A673 (cell line): ENCODE measurements around the gene LMTK2. TPM values are rescaled to one million over a fixed set of nuclear protein-coding genes. Genes with fewer than 3 reads are reported as not detected.
A peak's percentile ranks its signal among the peaks of the same experiment; 100 is the strongest.

Source experiments
- BruUV-seq: library from RNA; stranded (reverse); fragments of 400-500 nt; replicated peaks from 2 replicates; lab custom pipeline; 2021; lab: Mats Ljungman, UMichigan
- CTCF ChIA-PET: fragments of 300-600 bp; sonication (Branson Sonifier 250); formaldehyde crosslinking; loops from one replicate; lab custom pipeline; 2022; ENCODE audit warnings: antibody characterized with exemption; lab: Charles Lee
- POLR2A ChIA-PET: fragments of 300-600 bp; sonication (Branson Sonifier 250); formaldehyde crosslinking; loops from one replicate; lab custom pipeline; 2022; ENCODE audit warnings: antibody characterized with exemption; ENCODE audit not compliant: low non-redundant PET; lab: Charles Lee
- DNase-seq: peaks from one replicate; pipeline ENCODE4 v3.0.0-alpha.2; 2015; ENCODE audit warnings: low spot score
- H3K27ac ChIP-seq: fragments of 200-600 bp; sonication (generic); 2 replicates; pipeline ENCODE4 v1.5.1; 2016; ENCODE audit warnings: mixed run types, low read depth, mild to moderate bottlenecking, mixed read lengths, antibody characterized with exemption, low read length; ENCODE audit not compliant: poor library complexity, severe bottlenecking
- H3K27me3 ChIP-seq: fragments of 200-600 bp; sonication (generic); replicated peaks from 2 replicates; pipeline ENCODE4 v1.6.1; 2017; ENCODE audit warnings: mixed run types, low read depth, mild to moderate bottlenecking, mixed read lengths, antibody characterized with exemption, low read length; ENCODE audit not compliant: insufficient read depth, poor library complexity
- H3K36me3 ChIP-seq: fragments of 200-600 bp; sonication (generic); 2 replicates; pipeline ENCODE4 v1.6.1; 2016; ENCODE audit warnings: mixed run types, mild to moderate bottlenecking, mixed read lengths, antibody characterized with exemption, low read length; ENCODE audit not compliant: insufficient read depth, poor library complexity, severe bottlenecking
- H3K4me1 ChIP-seq: fragments of 200-600 bp; sonication (generic); 2 replicates; pipeline ENCODE4 v1.6.1; 2017; ENCODE audit warnings: mixed run types, mild to moderate bottlenecking, mixed read lengths, antibody characterized with exemption, low read length; ENCODE audit not compliant: insufficient read depth, poor library complexity, severe bottlenecking
- H3K4me3 ChIP-seq: fragments of 200-600 bp; sonication (generic); 2 replicates; pipeline ENCODE4 v1.5.1; 2016; ENCODE audit warnings: low read depth, mixed run types, mild to moderate bottlenecking, mixed read lengths, low read length; ENCODE audit not compliant: poor library complexity, severe bottlenecking
- H3K9me3 ChIP-seq: fragments of 200-600 bp; sonication (generic); 2 replicates; pipeline ENCODE4 v1.6.1; 2016; ENCODE audit warnings: mixed run types, low read depth, mild to moderate bottlenecking, mixed read lengths, antibody characterized with exemption, low read length; ENCODE audit not compliant: poor library complexity, severe bottlenecking
- CTCF ChIP-seq: fragments of 300-800, 200-600 bp; sonication (generic); conservative IDR thresholded peaks from 2 replicates; pipeline ENCODE4 v1.5.1; 2017; ENCODE audit warnings: low read depth, mild to moderate bottlenecking, antibody characterized with exemption, low read length, moderate library complexity, mixed read lengths
- EZH2 ChIP-seq: fragments of 200-600 bp; sonication (generic); IDR thresholded peaks from 2 replicates; pipeline ENCODE4 v1.6.1; 2017; ENCODE audit warnings: borderline replicate concordance, low read depth, mild to moderate bottlenecking, mixed read lengths, antibody characterized with exemption, low read length; ENCODE audit not compliant: poor library complexity, severe bottlenecking
- intact Hi-C: fragments of 100-400 bp; cut with micrococcal nuclease; formaldehyde crosslinking; loops from one replicate; pipeline ENCODE4 v1.10.0; 2022; ENCODE audit not compliant: unreplicated experiment
- total RNA-seq: library from RNA; stranded (reverse); gene quantifications from 2 replicates; pipeline ENCODE4 v1.2.3, GENCODE V29; 2021

LMTK2 gene
- total RNA-seq, 1 experiment from 2014 or later = 20.6 TPM

GRCh38 chr7:98167653-98168052, 61.0 kb downstream of the LMTK2 start:
- POLR2A ChIA-PET = no interaction called here
- DNase-seq = no peak

GRCh38 chr7:98168181-98168903, 61.7 kb downstream of the LMTK2 start:
- TF ChIP-seq CTCF (peak; percentile 84), EZH2 (no peak)
- no peaks in the 10 kb centered on the region for H3K9me3 ChIP-seq
- CTCF ChIA-PET = interaction anchor here (0.6 to 4.3 kb wide), 7 partner anchors 9 to 151 kb away, joined by 3 to 86 read pairs (median 4); no protein-coding TSS in a partner anchor
- no peaks in the 10 kb centered on the region for H3K4me1 ChIP-seq
- intact Hi-C loops = loop anchor here (1.0 kb wide), 2 partner anchors 62 to 147 kb away; partner anchors contain the start of gene LMTK2
- DNase-seq = peak; percentile 52
- no peaks in the 10 kb centered on the region for H3K27me3 ChIP-seq
- no TSS peak for BruUV-seq
- POLR2A ChIA-PET = no interaction called here
- no peaks in the 10 kb centered on the region for H3K36me3 ChIP-seq
- no peak overlapping the region for H3K4me3 ChIP-seq
- H3K27ac ChIP-seq = no peak overlapping the region

More at GRCh38 chr7:98167653-98168052, 61.0 kb downstream of the LMTK2 start:
- Histone ChIP-seq H3K36me3 (no peaks in the 10 kb centered on the region), H3K27me3 (no peaks in the 10 kb centered on the region), H3K27ac (no peak overlapping the region), H3K9me3 (no peaks in the 10 kb centered on the region), H3K4me1 (no peaks in the 10 kb centered on the region), H3K4me3 (no peak overlapping the region)
- no TSS peak for BruUV-seq
- TF ChIP-seq CTCF (no peak), EZH2 (no peak)
- intact Hi-C loops = loop anchor here (1.0 kb wide), 2 partner anchors 61 to 146 kb away; partner anchors contain the start of gene LMTK2
- CTCF ChIA-PET = interaction anchor here (4.3 kb wide), 1 partner anchor 145 kb away, joined by 86 read pairs; no protein-coding TSS in a partner anchor

- Histone ChIP-seq H3K4me3 (no peak overlapping the region), H3K9me3 (no peaks in the 10 kb centered on the region), H3K4me1 (no peaks in the 10 kb centered on the region), H3K36me3 (no peaks in the 10 kb centered on the region), H3K27me3 (no peaks in the 10 kb centered on the region), H3K27ac (no peak overlapping the region)
- CTCF ChIA-PET = interaction anchor here (0.6 to 4.3 kb wide), 7 partner anchors 9 to 151 kb away, joined by 3 to 86 read pairs (median 4); no protein-coding TSS in a partner anchor
- POLR2A ChIA-PET = no interaction called here
- TF ChIP-seq EZH2 (no peak), CTCF (no peak; the same call in 1 of the 2 replicates)
- no TSS peak for BruUV-seq
- intact Hi-C loops = loop anchor here (1.0 kb wide), 2 partner anchors 63 to 148 kb away; partner anchors contain the start of gene LMTK2
- DNase-seq = no peak
Measured at GRCh38 chr7:98168904-98169621, 62.4 kb downstream of the LMTK2 start.
